B cell (primary cell): ENCODE measurements around the gene ORAI3.

Experiments used
- CTCF ChIP-seq: fragments of 200-600 bp; IDR thresholded peaks from one replicate; pipeline ENCODE4 v1.8.0; 2022; ENCODE audit warnings: antibody characterized with exemption, mild to moderate bottlenecking
- EZH2 ChIP-seq: IDR thresholded peaks from 2 replicates; pipeline ENCODE4 v1.6.1; 2012; ENCODE audit warnings: borderline replicate concordance, low read depth, mild to moderate bottlenecking, moderate library complexity, low read length; ENCODE audit not compliant: insufficient read depth, poor library complexity, severe bottlenecking

DNA sequence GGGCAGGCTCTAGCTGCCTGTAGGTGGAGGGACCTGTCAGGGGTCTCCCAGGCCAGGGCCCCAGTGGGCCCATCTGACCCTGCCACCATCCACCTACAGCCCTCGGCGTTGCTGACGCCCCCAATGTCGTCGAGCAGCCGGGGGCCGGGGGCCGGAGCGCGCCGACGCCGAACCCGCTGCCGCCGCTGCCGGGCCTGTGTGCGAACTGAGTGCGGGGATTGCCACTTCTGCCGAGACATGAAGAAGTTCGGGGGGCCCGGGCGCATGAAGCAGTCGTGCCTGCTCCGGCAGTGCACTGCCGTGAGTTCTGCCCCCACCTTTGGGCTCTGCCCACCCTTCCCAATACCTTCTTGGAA, 23.3 kb upstream of the ORAI3 start:
- TF ChIP-seq CTCF = no peak
- no peak for TF ChIP-seq EZH2
